Measurements from ENCODE around the gene ZNF487. TPM values are rescaled to one million over a fixed set of nuclear protein-coding genes. Genes with fewer than 3 reads are reported as not detected.

ZNF487 gene
- polyA plus RNA-seq, 1 donor from 2014 or later, result 11.8 TPM

DNA sequence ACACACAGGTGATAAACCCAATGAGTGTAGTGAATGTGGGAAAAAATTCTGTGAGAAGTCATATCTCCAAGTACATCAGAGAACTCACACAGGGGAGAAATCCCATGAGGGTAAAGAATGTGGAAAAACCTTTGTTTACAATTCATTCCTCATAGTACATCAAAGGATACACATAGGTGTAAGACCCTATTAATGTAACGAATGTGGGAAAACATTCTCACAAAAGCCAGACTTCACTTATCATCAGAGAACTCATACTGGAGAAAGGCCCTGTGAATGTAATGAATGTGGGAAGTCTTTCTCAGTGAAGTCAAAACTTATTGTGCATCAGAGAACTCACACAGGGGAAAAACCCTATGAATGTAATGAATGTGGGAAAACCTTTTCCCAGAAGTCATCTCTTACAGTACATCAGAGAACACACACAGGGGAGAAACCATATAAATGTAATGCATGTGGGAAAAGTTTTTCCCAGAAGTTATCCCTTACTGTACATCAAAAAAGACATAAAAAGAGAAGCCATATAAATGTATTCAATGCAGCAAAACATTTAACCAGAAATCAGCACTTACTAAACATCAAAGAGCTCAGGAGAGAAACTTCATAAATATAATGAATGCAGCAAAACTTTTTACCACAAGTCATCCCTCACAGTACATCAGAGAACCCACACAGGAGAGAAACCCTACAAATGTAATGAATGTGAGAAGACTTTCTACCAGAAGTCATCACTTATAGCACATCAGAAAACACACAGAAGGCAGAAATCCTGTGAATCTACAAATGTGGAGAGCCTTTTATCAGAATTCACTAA is 87.7 kb downstream of the ZNF487 start:
- Histone ChIP-seq H3K9me3 (ENCODE audit: low read length) (no peaks in the 10 kb centered on the region), H2AFZ (ENCODE audit: low read depth, low read length) (no peak overlapping the region)

More for the DNA sequence above, 87.7 kb downstream of the ZNF487 start:
- Histone ChIP-seq H3K4me3 (ENCODE audit: low read length) (no peak overlapping the region), H3K27ac (ENCODE audit: low read length) (no peak overlapping the region), H3K4me2 (ENCODE audit: low read length) (no peak overlapping the region), H3K36me3 (ENCODE audit: insufficient read depth, low read length) (no peaks in the 10 kb centered on the region), H4K20me1 (ENCODE audit: insufficient read depth) (no peaks in the 10 kb centered on the region), H3K9ac (ENCODE audit: low read length) (no peak overlapping the region), H3F3A (ENCODE audit: insufficient read depth, low read length, poor library complexity, severe bottlenecking) (no peaks in the 10 kb centered on the region), H3K27me3 (ENCODE audit: insufficient read depth, low read depth, low read length) (no peaks in the 10 kb centered on the region), H3K9me2 (ENCODE audit: insufficient read depth, low read length) (no peaks in the 10 kb centered on the region), H3K79me2 (replicated peaks; ENCODE audit: insufficient read depth, low read length) (no peaks in the 10 kb centered on the region)
- no peak for TF ChIP-seq SMC3 (conservative IDR thresholded peaks at IDR 0.05; ENCODE audit: poor library complexity)
- TF ChIP-seq, protein P1, sequence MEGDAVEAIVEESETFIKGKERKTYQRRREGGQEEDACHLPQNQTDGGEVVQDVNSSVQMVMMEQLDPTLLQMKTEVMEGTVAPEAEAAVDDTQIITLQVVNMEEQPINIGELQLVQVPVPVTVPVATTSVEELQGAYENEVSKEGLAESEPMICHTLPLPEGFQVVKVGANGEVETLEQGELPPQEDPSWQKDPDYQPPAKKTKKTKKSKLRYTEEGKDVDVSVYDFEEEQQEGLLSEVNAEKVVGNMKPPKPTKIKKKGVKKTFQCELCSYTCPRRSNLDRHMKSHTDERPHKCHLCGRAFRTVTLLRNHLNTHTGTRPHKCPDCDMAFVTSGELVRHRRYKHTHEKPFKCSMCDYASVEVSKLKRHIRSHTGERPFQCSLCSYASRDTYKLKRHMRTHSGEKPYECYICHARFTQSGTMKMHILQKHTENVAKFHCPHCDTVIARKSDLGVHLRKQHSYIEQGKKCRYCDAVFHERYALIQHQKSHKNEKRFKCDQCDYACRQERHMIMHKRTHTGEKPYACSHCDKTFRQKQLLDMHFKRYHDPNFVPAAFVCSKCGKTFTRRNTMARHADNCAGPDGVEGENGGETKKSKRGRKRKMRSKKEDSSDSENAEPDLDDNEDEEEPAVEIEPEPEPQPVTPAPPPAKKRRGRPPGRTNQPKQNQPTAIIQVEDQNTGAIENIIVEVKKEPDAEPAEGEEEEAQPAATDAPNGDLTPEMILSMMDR (IDR thresholded peaks at IDR 0.05; ENCODE audit: poor library complexity, severe bottlenecking), result no peak
- no peak for TF ChIP-seq EP300 (conservative IDR thresholded peaks at IDR 0.05; ENCODE audit: poor library complexity, severe bottlenecking)
- TF ChIP-seq EZH2 (IDR thresholded peaks at IDR 0.05; ENCODE audit: borderline replicate concordance, insufficient read depth, low read length, poor library complexity, severe bottlenecking), result no peak

Small RNA genes within 50 kb of the gene (small RNA-seq; reads per million reads assigned to genes)
- gene RNU7-193P, result 0 to 0.73 (median 0.03) reads per million in 3 experiments
- gene SNORD3J, result 0.03 to 0.33 (median 0.26) reads per million in 3 experiments

Other genes starting within 250 kb of the ZNF487 start
- gene RASGEF1A, start 170.0 kb upstream of the ZNF487 start, polyA plus RNA-seq, result 8.7 and 10.5 TPM in 2 replicates
- gene FXYD4, start 65.5 kb upstream of the ZNF487 start, polyA plus RNA-seq, result not detected in 2 replicates
- 65.0 and 65.8 TPM in 2 replicates for gene HNRNPF, start 27.9 kb upstream of the ZNF487 start, polyA plus RNA-seq
- gene ZNF239, start 137.5 kb downstream of the ZNF487 start, polyA plus RNA-seq, result 4.2 and 8.2 TPM in 2 replicates
- gene ZNF485, start 169.3 kb downstream of the ZNF487 start, polyA plus RNA-seq, result 2.0 and 3.5 TPM in 2 replicates
- gene ZNF32, start 211.8 kb downstream of the ZNF487 start, polyA plus RNA-seq, result 162 and 175 TPM in 2 replicates

All from neural cell (in vitro differentiated cells).